Measurements from ENCODE around the gene ZNF414. TPM values are rescaled to one million over a fixed set of nuclear protein-coding genes. Genes with fewer than 3 reads are reported as not detected.

ZNF414 gene
- total and polyA plus RNA-seq, 8 donors = 15.4 to 32.4 (median 18.6) TPM

- DNase-seq (no peak), ATAC-seq (no peak)
- Histone ChIP-seq H3K4me1 (peaks cover 4 to 67% of the 10 kb centered on the region in 2 donors), H3K27ac (no peak overlapping the region), H3K27me3 (no peaks in the 10 kb centered on the region), H3K36me3 (peaks cover 0 to 92% of the 10 kb centered on the region in 2 donors), H3K9me3 (no peaks in the 10 kb centered on the region), H3K4me3 (no peak overlapping the region)
- no peak for TF ChIP-seq CTCF (IDR thresholded peaks at IDR 0.05)
- intact Hi-C loops (cut with DNase I) = no loop called here
Measured at GRCh38 chr19:8477889-8478288, 36.1 kb downstream of the ZNF414 start.

- H3K9me3 ChIP-seq = no peaks in the 10 kb centered on the region
- ATAC-seq = no peak
- H3K27me3 ChIP-seq = no peaks in the 10 kb centered on the region
- no peak overlapping the region for H3K4me3 ChIP-seq
- no peak overlapping the region for H3K27ac ChIP-seq
- intact Hi-C loops (cut with DNase I) = no loop called here
- DNase-seq = no peak
- H3K4me1 ChIP-seq = peaks cover 4 to 67% of the 10 kb centered on the region in 2 donors
- H3K36me3 ChIP-seq = peaks cover 0 to 92% of the 10 kb centered on the region in 2 donors
- no peak for TF ChIP-seq CTCF (IDR thresholded peaks at IDR 0.05)
Measured at GRCh38 chr19:8476524-8476923, 37.4 kb downstream of the ZNF414 start.

- peaks cover 0 to 53% of the 10 kb centered on the region in 2 donors for H3K4me1 ChIP-seq
- no peaks in the 10 kb centered on the region for H3K9me3 ChIP-seq
- peaks cover 0 to 97% of the 10 kb centered on the region in 2 donors for H3K36me3 ChIP-seq
- no peak overlapping the region for H3K27ac ChIP-seq
- TF ChIP-seq CTCF (IDR thresholded peaks at IDR 0.05) = no peak
- intact Hi-C loops (cut with DNase I) = no loop called here
- DNase-seq (no peak), ATAC-seq (no peak)
- no peaks in the 10 kb centered on the region for H3K27me3 ChIP-seq
- no peak overlapping the region for H3K4me3 ChIP-seq
Measured at GRCh38 chr19:8475005-8475404, 39.0 kb downstream of the ZNF414 start.

GRCh38 chr19:8473648-8474476 lies 40.1 kb downstream of the ZNF414 start:
- Histone ChIP-seq H3K4me1 (peaks cover 0 to 52% of the 10 kb centered on the region in 2 donors), H3K27me3 (no peaks in the 10 kb centered on the region), H3K4me3 (no peak overlapping the region), H3K27ac (peak overlapping the region in 1 of 2 donors; percentile 55), H3K9me3 (no peaks in the 10 kb centered on the region), H3K36me3 (peaks cover 0 to 100% of the 10 kb centered on the region in 2 donors)
- ATAC-seq (no peak), DNase-seq (no peak)
- intact Hi-C loops (cut with DNase I) = no loop called here
- no peak for TF ChIP-seq CTCF (IDR thresholded peaks at IDR 0.05)

GRCh38 chr19:8469613-8470368 lies 44.2 kb downstream of the ZNF414 start:
- Histone ChIP-seq H3K27me3 (no peaks in the 10 kb centered on the region), H3K36me3 (peaks cover 0 to 100% of the 10 kb centered on the region in 2 donors), H3K27ac (no peak overlapping the region), H3K4me1 (peaks cover 0 to 26% of the 10 kb centered on the region in 2 donors), H3K9me3 (no peaks in the 10 kb centered on the region), H3K4me3 (no peak overlapping the region)
- intact Hi-C loops (cut with DNase I) = no loop called here
- ATAC-seq = no peak
- TF ChIP-seq CTCF (IDR thresholded peaks at IDR 0.05) = no peak
- no peak for DNase-seq
